RWPE2 (cell line): Measurements from ENCODE around the gene RNASE1.

ENCODE experiments used
- ATAC-seq: fragments of 200-7000 bp; cut with Tn5 transposase; 3 replicates; pipeline ENCODE4 v1.9.1; 2021; ENCODE audit warnings: low read depth
- DNase-seq: peaks from one replicate; pipeline ENCODE4 v3.0.0-alpha.2; 2020; ENCODE audit warnings: low spot score
- H3K27ac ChIP-seq: fragments of 450-650 bp; 2 replicates; pipeline ENCODE4 v1.5.1; 2017; ENCODE audit warnings: mild to moderate bottlenecking; ENCODE audit not compliant: poor library complexity, severe bottlenecking
- H3K27me3 ChIP-seq: fragments of 250-450 bp; sonication (Bioruptor Pico); 2 replicates; pipeline ENCODE4 v1.5.1; 2021; ENCODE audit warnings: mild to moderate bottlenecking, moderate library complexity; ENCODE audit not compliant: insufficient read depth, poor library complexity, severe bottlenecking
- H3K36me3 ChIP-seq: fragments of 250-450 bp; sonication (Bioruptor Pico); 2 replicates; pipeline ENCODE4 v1.5.1; 2020; ENCODE audit warnings: low read depth, mild to moderate bottlenecking, moderate library complexity
- H3K4me1 ChIP-seq: fragments of 250-450 bp; sonication (Bioruptor Pico); 2 replicates; pipeline ENCODE4 v1.5.1; 2021; ENCODE audit warnings: mild to moderate bottlenecking, moderate library complexity; ENCODE audit not compliant: insufficient read depth, poor library complexity, severe bottlenecking
- H3K4me3 ChIP-seq: fragments of 250-450 bp; sonication (Bioruptor Pico); 2 replicates; pipeline ENCODE4 v1.5.1; 2021; ENCODE audit warnings: mild to moderate bottlenecking, moderate library complexity; ENCODE audit not compliant: severe bottlenecking
- H3K9me3 ChIP-seq: fragments of 250-450 bp; sonication (Bioruptor Pico); 2 replicates; pipeline ENCODE4 v1.5.1; 2021; ENCODE audit warnings: mild to moderate bottlenecking, moderate library complexity; ENCODE audit not compliant: severe bottlenecking
- CTCF ChIP-seq: fragments of 450-650 bp; IDR thresholded peaks from one replicate; pipeline ENCODE4 v1.5.1; 2017; ENCODE audit warnings: mild to moderate bottlenecking, moderate library complexity; ENCODE audit not compliant: poor library complexity, severe bottlenecking

RNASE1 gene

GRCh38 chr14:20807304-20808161 lies 4.9 kb upstream of the RNASE1 start:
- DNase-seq, result no peak
- no peak for TF ChIP-seq CTCF
- no peak for ATAC-seq
- Histone ChIP-seq H3K36me3 (no peaks in the 10 kb centered on the region), H3K4me3 (no peak overlapping the region), H3K4me1 (no peaks in the 10 kb centered on the region), H3K9me3 (no peaks in the 10 kb centered on the region), H3K27me3 (peaks cover 24% of the 10 kb centered on the region), H3K27ac (no peak overlapping the region)

- no peak for TF ChIP-seq CTCF
- Histone ChIP-seq H3K27ac (no peak overlapping the region), H3K9me3 (no peaks in the 10 kb centered on the region), H3K4me3 (no peak overlapping the region), H3K27me3 (peaks cover 24% of the 10 kb centered on the region), H3K4me1 (no peaks in the 10 kb centered on the region), H3K36me3 (no peaks in the 10 kb centered on the region)
- no peak for ATAC-seq
- DNase-seq, result no peak
These were observed 2.8 kb upstream of the RNASE1 start for GRCh38 chr14:20805485-20805884.

DNA sequence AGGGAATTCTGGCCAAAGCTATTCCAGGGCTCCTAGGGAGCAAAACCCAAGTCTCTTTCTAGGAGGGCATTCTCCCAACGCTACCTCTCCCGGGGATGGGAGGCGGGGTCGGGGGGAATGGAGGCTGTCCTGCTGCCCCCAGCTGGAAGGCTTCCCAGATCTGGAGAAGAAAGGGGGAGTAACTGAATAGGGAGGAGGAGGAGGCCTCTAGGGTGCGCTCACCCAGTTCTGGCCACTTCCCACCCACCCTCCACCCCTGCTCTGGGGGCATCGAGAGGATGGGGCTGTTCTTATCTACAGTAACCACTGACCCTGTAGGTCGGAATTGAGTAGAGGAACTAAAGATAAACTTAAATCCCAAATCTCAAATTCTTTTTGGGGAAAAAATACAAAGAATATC lies 579 bp upstream of the RNASE1 start:
- peaks cover 18% of the 10 kb centered on the region for H3K27me3 ChIP-seq
- TF ChIP-seq CTCF, result no peak
- ATAC-seq, result no peak
- H3K4me1 ChIP-seq, result no peaks in the 10 kb centered on the region
- no peaks in the 10 kb centered on the region for H3K9me3 ChIP-seq
- H3K36me3 ChIP-seq, result no peaks in the 10 kb centered on the region
- no peak overlapping the region for H3K27ac ChIP-seq
- no peak for DNase-seq
- H3K4me3 ChIP-seq, result no peak overlapping the region

DNA sequence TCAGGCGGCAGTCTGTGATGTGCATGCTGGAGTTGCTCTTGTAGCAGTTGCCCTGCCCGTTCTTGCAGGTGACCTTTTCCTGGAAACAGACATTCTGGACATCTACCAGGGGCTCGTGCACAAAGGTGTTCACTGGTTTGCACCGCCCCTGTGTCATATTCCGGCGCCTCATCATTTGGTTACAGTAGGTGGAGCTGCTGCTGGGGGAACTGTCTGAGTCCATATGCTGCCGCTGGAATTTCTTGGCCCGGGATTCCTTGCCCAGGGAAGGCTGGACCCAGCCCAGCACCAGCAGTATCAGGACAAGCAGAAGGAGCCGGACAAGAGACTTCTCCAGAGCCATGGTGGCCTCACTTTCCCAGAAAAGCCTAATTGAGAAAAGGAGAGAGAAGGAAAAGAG lies 918 bp downstream of the RNASE1 start:
- DNase-seq (no peak), ATAC-seq (no peak)
- H3K4me3 ChIP-seq, result no peak overlapping the region
- H3K27me3 ChIP-seq, result peaks cover 4% of the 10 kb centered on the region
- H3K4me1 ChIP-seq, result no peaks in the 10 kb centered on the region
- no peaks in the 10 kb centered on the region for H3K36me3 ChIP-seq
- no peak for TF ChIP-seq CTCF
- no peak overlapping the region for H3K27ac ChIP-seq
- no peaks in the 10 kb centered on the region for H3K9me3 ChIP-seq

GRCh38 chr14:20799892-20800544 lies 2.6 kb downstream of the RNASE1 start:
- Histone ChIP-seq H3K4me3 (no peak overlapping the region), H3K36me3 (no peaks in the 10 kb centered on the region), H3K4me1 (no peaks in the 10 kb centered on the region), H3K9me3 (no peaks in the 10 kb centered on the region), H3K27ac (no peak overlapping the region), H3K27me3 (peaks cover 4% of the 10 kb centered on the region)
- ATAC-seq (no peak), DNase-seq (no peak)
- TF ChIP-seq CTCF, result no peak
